HepG2 (cell line): ENCODE results near the gene SLC16A6. TPM values are rescaled to one million over a fixed set of nuclear protein-coding genes. Genes with fewer than 3 reads are reported as not detected.

ENCODE experiments used
- AGO2 ChIP-seq: fragments of 200-400 bp; formaldehyde crosslinking; optimal IDR thresholded peaks from 2 replicates; pipeline ENCODE3; 2017; ENCODE audit warnings: mild to moderate bottlenecking, low read depth, low read length, moderate library complexity
- DRAP1 ChIP-seq: IDR thresholded peaks from 2 replicates; pipeline ENCODE4 v1.6.1; 2016; ENCODE audit warnings: missing genetic modification reagents, missing compliant biosample characterization
- FOSL2 ChIP-seq: sonication (generic); formaldehyde crosslinking; IDR thresholded peaks from 2 replicates; pipeline ENCODE4 v1.4.0; 2020; ENCODE audit warnings: missing genetic modification reagents
- GATAD2A ChIP-seq: IDR thresholded peaks from 2 replicates; pipeline ENCODE4 v1.6.1; 2016
- KLF15 ChIP-seq: sonication (generic); formaldehyde crosslinking; IDR thresholded peaks from 2 replicates; pipeline ENCODE4 v1.8.1; 2023; ENCODE audit warnings: borderline replicate concordance, mild to moderate bottlenecking, inconsistent platforms, missing genetic modification reagents, mixed read lengths
- LCORL ChIP-seq, 2 experiments: fragments of 450-650 bp in 1 of 2; sonication (generic) in 1 of 2; formaldehyde crosslinking in 1 of 2; IDR thresholded peaks; 2 replicates each; pipeline versions ENCODE4 v1.5.0 to v1.6.1; 2017 to 2020; ENCODE audit warnings: antibody characterized with exemption in 1 of 2, missing genetic modification reagents in 1 of 2
- MAX ChIP-seq: IDR thresholded peaks from 2 replicates; pipeline ENCODE4 v1.6.1; 2012; ENCODE audit warnings: inconsistent platforms
- NR3C1 ChIP-seq: sonication (generic); formaldehyde crosslinking; IDR thresholded peaks from 2 replicates; pipeline ENCODE4 v1.4.0; 2020; ENCODE audit warnings: missing genetic modification reagents
- PHB2 ChIP-seq: fragments of 450-650 bp; IDR thresholded peaks from 2 replicates; pipeline ENCODE4 v1.6.1; 2018; ENCODE audit not compliant: partially characterized antibody
- PHF21A ChIP-seq: sonication (generic); formaldehyde crosslinking; IDR thresholded peaks from 2 replicates; pipeline ENCODE4 v1.5.0; 2020; ENCODE audit warnings: mild to moderate bottlenecking, missing genetic modification reagents
- PRMT3 ChIP-seq: sonication (generic); formaldehyde crosslinking; IDR thresholded peaks from 2 replicates; pipeline ENCODE4 v1.8.1; 2022; ENCODE audit warnings: low read depth, mild to moderate bottlenecking, moderate library complexity, missing genetic modification reagents, borderline replicate concordance
- PRPF4 ChIP-seq: fragments of 200-400 bp; formaldehyde crosslinking; IDR thresholded peaks from 2 replicates; pipeline ENCODE4 v1.6.1; 2016; ENCODE audit warnings: low read length, low read depth; ENCODE audit not compliant: poor library complexity, severe bottlenecking
- SMAD9 ChIP-seq: sonication (generic); formaldehyde crosslinking; IDR thresholded peaks from 2 replicates; pipeline ENCODE4 v1.5.1; 2020; ENCODE audit warnings: mild to moderate bottlenecking, missing genetic modification reagents
- SMARCE1 ChIP-seq: fragments of 450-650 bp; IDR thresholded peaks from 2 replicates; pipeline ENCODE4 v1.6.1; 2017; ENCODE audit warnings: borderline replicate concordance
- SNAPC5 ChIP-seq: sonication (generic); formaldehyde crosslinking; IDR thresholded peaks from 2 replicates; pipeline ENCODE4 v1.8.1; 2023; ENCODE audit warnings: mild to moderate bottlenecking, missing genetic modification reagents, borderline replicate concordance
- SP4 ChIP-seq: sonication (generic); formaldehyde crosslinking; IDR thresholded peaks from 2 replicates; pipeline ENCODE4 v1.8.1; 2023; ENCODE audit warnings: mild to moderate bottlenecking, missing genetic modification reagents
- TBX2 ChIP-seq: sonication (generic); formaldehyde crosslinking; IDR thresholded peaks from 2 replicates; pipeline ENCODE4 v1.5.0; 2020; ENCODE audit warnings: missing genetic modification reagents, mild to moderate bottlenecking, borderline replicate concordance
- U2AF2 ChIP-seq: fragments of 200-400 bp; formaldehyde crosslinking; IDR thresholded peaks from 2 replicates; pipeline ENCODE4 v1.6.1; 2017; ENCODE audit warnings: low read depth, mild to moderate bottlenecking, low read length
- XBP1 ChIP-seq: sonication (generic); formaldehyde crosslinking; IDR thresholded peaks from 2 replicates; pipeline ENCODE4 v1.5.0; 2020; ENCODE audit warnings: missing genetic modification reagents
- ZBTB46 ChIP-seq: sonication (generic); formaldehyde crosslinking; IDR thresholded peaks from 2 replicates; pipeline ENCODE4 v1.4.0; 2020; ENCODE audit warnings: mild to moderate bottlenecking, missing genetic modification reagents, borderline replicate concordance
- ZMAT5 ChIP-seq: sonication (generic); formaldehyde crosslinking; IDR thresholded peaks from 2 replicates; pipeline ENCODE4 v1.5.0; 2020; ENCODE audit warnings: mild to moderate bottlenecking, low read depth, missing genetic modification reagents, borderline replicate concordance
- ZNF121 ChIP-seq: sonication (generic); formaldehyde crosslinking; IDR thresholded peaks from 2 replicates; pipeline ENCODE4 v1.5.0; 2020; ENCODE audit warnings: mild to moderate bottlenecking, missing genetic modification reagents
- ZNF205 ChIP-seq: IDR thresholded peaks from 2 replicates; pipeline ENCODE4 v1.6.1; 2018; ENCODE audit warnings: missing biosample characterization, missing genetic modification reagents
- ZNF24 ChIP-seq: fragments of 450-650 bp; IDR thresholded peaks from 2 replicates; pipeline ENCODE4 v1.6.1; 2017; ENCODE audit warnings: antibody characterized with exemption, mild to moderate bottlenecking
- ZNF44 ChIP-seq: sonication (generic); formaldehyde crosslinking; IDR thresholded peaks from 2 replicates; pipeline ENCODE4 v1.5.1; 2020; ENCODE audit warnings: mild to moderate bottlenecking, missing genetic modification reagents
- ZNF512 ChIP-seq: sonication (generic); formaldehyde crosslinking; IDR thresholded peaks from 2 replicates; pipeline ENCODE4 v1.4.0; 2020; ENCODE audit warnings: mild to moderate bottlenecking, missing genetic modification reagents
- ZNF747 ChIP-seq: sonication (generic); formaldehyde crosslinking; IDR thresholded peaks from 2 replicates; pipeline ENCODE4 v1.8.1; 2023; ENCODE audit warnings: missing genetic modification reagents, mild to moderate bottlenecking, borderline replicate concordance
- polyA plus RNA-seq, 8 experiments: library from polyadenylated mRNA; depleted of rRNA in 3 of 8; stranded (reverse) in 7 of 8; unstranded in 1 of 8; fragments of >200 nt; fragmentation: Illumina TruSeq in 4 of 8; extraction: Trizol in 4 of 8; gene quantifications; 2 replicates each; pipeline versions ENCODE4 v1.2.1 to v1.2.3, GENCODE V29; 2011 to 2016; ENCODE audit warnings: low read depth in 4 of 8, missing spikeins in 1 of 8, mixed read lengths in 1 of 8; ENCODE audit not compliant: insufficient read depth in 1 of 8
- total RNA-seq, 5 experiments: library from RNA; depleted of rRNA; stranded (reverse); fragments of >200 nt; fragmentation: Illumina TruSeq; extraction: Trizol; gene quantifications; 2 replicates each; pipeline ENCODE4 v1.2.3, GENCODE V29; 2016; ENCODE audit warnings: low read depth in 1 of 5

The SLC16A6 gene
- total and polyA plus RNA-seq, 2 of the 13 experiments (the other 11 are each of a cell fraction or from before 2014, with no cell fraction given): 1.1 to 44.7 TPM

- TF ChIP-seq MAX (peak; percentile 83), SMAD9 (CRISPR knock-in tag) (peak; percentile 78; the same call in 1 of the 2 replicates), ZBTB46 (CRISPR knock-in tag) (no peak), NR3C1 (CRISPR knock-in tag) (no peak), SMARCE1 (no peak), AGO2 (peak; percentile 93), TBX2 (CRISPR knock-in tag) (peak; percentile 50; the same call in 1 of the 2 replicates), LCORL (IDR thresholded peaks at IDR 0.05) (no peak), LCORL (CRISPR knock-in tag; IDR thresholded peaks at IDR 0.05) (peak; percentile 90), SP4 (CRISPR knock-in tag) (peak; percentile 99), ZNF24 (no peak), U2AF2 (no peak), ZNF121 (CRISPR knock-in tag) (peak; percentile 69), PHF21A (CRISPR knock-in tag) (no peak; the same call in 1 of the 2 replicates), KLF15 (CRISPR knock-in tag) (peak; percentile 92), ZNF512 (CRISPR knock-in tag) (no peak), DRAP1 (CRISPR knock-in tag) (peak; percentile 97), GATAD2A (CRISPR knock-in tag) (peak; percentile 54), ZNF205 (CRISPR knock-in tag) (peak; percentile 92; the same call in 1 of the 2 replicates), PHB2 (no peak), ZNF747 (CRISPR knock-in tag) (peak; percentile 29), ZNF44 (CRISPR knock-in tag) (peak; percentile 96), PRPF4 (no peak), XBP1 (no peak), SNAPC5 (no peak), ZMAT5 (no peak), FOSL2 (CRISPR knock-in tag) (peak; percentile 34; the same call in 1 of the 2 replicates), PRMT3 (CRISPR knock-in tag) (no peak)
These were observed 43.3 kb downstream of the SLC16A6 start, which contains the start of gene AMZ2 (continued) for GRCh38 chr17:68247445-68248198.
